Sigmoid colon (tissue), 7 donors: ENCODE measurements around the gene MYO18B. TPM values are rescaled to one million over a fixed set of nuclear protein-coding genes. Genes with fewer than 3 reads are reported as not detected.

Source experiments
- DNase-seq: peaks from one replicate; pipeline ENCODE4 v3.0.0-alpha.2; 2019
- H3K27ac ChIP-seq, 4 donors: fragments of 200-600 bp; sonication (generic); one replicate each; pipeline ENCODE4 v1.5.1; 2016 to 2019; ENCODE audit warnings: mild to moderate bottlenecking in 1 of 4
- H3K27me3 ChIP-seq, 3 donors: fragments of 200-600 bp; sonication (generic); one replicate each; pipeline ENCODE4 v1.5.1; 2019; ENCODE audit warnings: mild to moderate bottlenecking in 1 of 3
- H3K36me3 ChIP-seq, 4 donors: fragments of 200-600 bp; sonication (generic); one replicate each; pipeline ENCODE4 v1.5.1; 2016 to 2019
- H3K4me1 ChIP-seq, 4 donors: fragments of 200-600 bp; sonication (generic); one replicate each; pipeline ENCODE4 v1.5.1; 2017 to 2019
- H3K4me3 ChIP-seq, 4 donors: fragments of 200-600 bp; sonication (generic); one replicate each; pipeline ENCODE4 v1.5.1; 2017 to 2019; ENCODE audit warnings: mild to moderate bottlenecking in 2 of 4, moderate library complexity in 1 of 4
- H3K9me3 ChIP-seq, 4 donors: fragments of 200-600 bp in 3 of 4; sonication (generic) in 3 of 4; one replicate each; pipeline versions ENCODE4 v1.5.1 to v1.6.1; 2013 to 2019
- CTCF ChIP-seq, 4 experiments: fragments of 450-650 bp in 3 of 4; fragments of 200-600 bp in 1 of 4; IDR thresholded peaks; one replicate each; pipeline ENCODE4 v1.5.1; 2016 to 2019; ENCODE audit warnings: antibody characterized with exemption in 4 of 4, mild to moderate bottlenecking in 3 of 4, moderate library complexity in 2 of 4
- EP300 ChIP-seq, 4 donors: sonication (generic); formaldehyde crosslinking; IDR thresholded peaks; one replicate each; pipeline ENCODE4 v1.6.1; 2017; ENCODE audit warnings: antibody characterized with exemption in 4 of 4
- POLR2A ChIP-seq, 2 donors: fragments of 450-650 bp; IDR thresholded peaks; one replicate each; pipeline ENCODE4 v1.6.1; 2016; ENCODE audit warnings: antibody characterized with exemption in 2 of 2, mild to moderate bottlenecking in 2 of 2, moderate library complexity in 2 of 2
- POLR2AphosphoS5 ChIP-seq, 4 donors: sonication (generic); formaldehyde crosslinking; IDR thresholded peaks; one replicate each; pipeline ENCODE4 v1.6.1; 2017; ENCODE audit warnings: antibody characterized with exemption in 4 of 4
- WGBS, 2 donors: extraction: QIAGEN DNeasy Blood & Tissue Kit; methylation state at CpG; one replicate each; pipeline ENCODE4 v1.1.7; 2013; 5-methylcytosine and 5-hydroxymethylcytosine counted together
- intact Hi-C: fragments of 100-400 bp; cut with DNase I; formaldehyde crosslinking; loops from one replicate; pipeline ENCODE4 v1.15.1; 2023
- polyA plus RNA-seq, 3 donors: library from polyadenylated mRNA; stranded (reverse); fragments of 200-250 nt; gene quantifications; one replicate each; pipeline ENCODE4 v1.2.3, GENCODE V29; 2013
- total RNA-seq, 4 donors: library from RNA; depleted of rRNA; stranded (reverse); fragments of >200 nt; gene quantifications; one replicate each; pipeline ENCODE4 v1.1.0, GENCODE V29; 2016
- donor health status: healthy with polysubstance abuse.
- donor health status: Bipolar disorder and iron deficiency.
- donor health status: healthy.

MYO18B gene
- total and polyA plus RNA-seq, 7 donors, result under 0.01 to 0.60 (median 0.30) TPM; not detected in 3

GRCh38 chr22:25752615-25753214 is 10.7 kb downstream of the MYO18B start:
- no peak for DNase-seq
- H3K27ac ChIP-seq, result no peak overlapping the region
- TF ChIP-seq EP300 (IDR thresholded peaks at IDR 0.05), result no peak
- no peak for TF ChIP-seq POLR2A (IDR thresholded peaks at IDR 0.05)
- TF ChIP-seq CTCF (IDR thresholded peaks at IDR 0.05), result no peak
- no peak for TF ChIP-seq POLR2AphosphoS5 (IDR thresholded peaks at IDR 0.05)
- H3K27me3 ChIP-seq, result no peaks in the 10 kb centered on the region
- H3K9me3 ChIP-seq, result no peaks in the 10 kb centered on the region
- peaks cover 0 to 5% (median 0%) of the 10 kb centered on the region in 4 donors for H3K4me1 ChIP-seq
- peak overlapping the region in 1 of 4 donors; percentile 24 for H3K4me3 ChIP-seq
- intact Hi-C loops, result no loop called here
- 89 to 93% methylated on average over 48 of the region's 48 CpGs for whole genome bisulfite sequencing, 2 donors
- H3K36me3 ChIP-seq, result no peaks in the 10 kb centered on the region

- H3K36me3 ChIP-seq, result no peaks in the 10 kb centered on the region
- intact Hi-C loops, result no loop called here
- H3K4me3 ChIP-seq, result no peak overlapping the region
- WGBS, 2 donors, result 91 to 95% methylated on average over 14 of the region's 14 CpGs
- no peak for TF ChIP-seq POLR2A (IDR thresholded peaks at IDR 0.05)
- no peak for TF ChIP-seq EP300 (IDR thresholded peaks at IDR 0.05)
- no peak for DNase-seq
- H3K4me1 ChIP-seq, result peaks cover 0 to 5% (median 0%) of the 10 kb centered on the region in 4 donors
- no peak overlapping the region for H3K27ac ChIP-seq
- no peaks in the 10 kb centered on the region for H3K9me3 ChIP-seq
- H3K27me3 ChIP-seq, result no peaks in the 10 kb centered on the region
Observed at GRCh38 chr22:25753252-25753651, 11.3 kb downstream of the MYO18B start.

GRCh38 chr22:25754527-25755202 is 12.7 kb downstream of the MYO18B start:
- H3K4me3 ChIP-seq, result peak overlapping the region in 3 of 4 donors; percentile 1 to 23 (median 17)
- TF ChIP-seq CTCF (IDR thresholded peaks at IDR 0.05) (no peak), POLR2AphosphoS5 (IDR thresholded peaks at IDR 0.05) (peak in 3 of 4 donors; percentile 29 to 62 (median 52)), EP300 (IDR thresholded peaks at IDR 0.05) (peak in 1 of 4 donors; percentile 10), POLR2A (IDR thresholded peaks at IDR 0.05) (no peak)
- no peaks in the 10 kb centered on the region for H3K27me3 ChIP-seq
- no peaks in the 10 kb centered on the region for H3K36me3 ChIP-seq
- H3K4me1 ChIP-seq, result peaks cover 0 to 5% (median 0%) of the 10 kb centered on the region in 4 donors
- peak overlapping the region; percentile 47 to 79 (median 77) for H3K27ac ChIP-seq
- intact Hi-C loops, result no loop called here
- DNase-seq, result peak; percentile 91
- no peaks in the 10 kb centered on the region for H3K9me3 ChIP-seq
- WGBS, 2 donors, result 80 to 85% methylated on average over 24 of the region's 24 CpGs

GRCh38 chr22:25757686-25758085 is 15.7 kb downstream of the MYO18B start:
- intact Hi-C loops, result no loop called here
- H3K4me1 ChIP-seq, result peaks cover 0 to 5% (median 0%) of the 10 kb centered on the region in 4 donors
- no peaks in the 10 kb centered on the region for H3K36me3 ChIP-seq
- H3K9me3 ChIP-seq, result no peaks in the 10 kb centered on the region
- WGBS, 2 donors, result 79% methylated on average over 3 of the region's 3 CpGs
- no peak overlapping the region for H3K4me3 ChIP-seq
- TF ChIP-seq EP300 (IDR thresholded peaks at IDR 0.05) (no peak), POLR2AphosphoS5 (IDR thresholded peaks at IDR 0.05) (no peak), CTCF (IDR thresholded peaks at IDR 0.05) (no peak)
- H3K27me3 ChIP-seq, result no peaks in the 10 kb centered on the region
- DNase-seq, result no peak
- H3K27ac ChIP-seq, result no peak overlapping the region

- Histone ChIP-seq H3K27ac (no peak overlapping the region), H3K4me1 (peaks cover 0 to 5% (median 0%) of the 10 kb centered on the region in 4 donors), H3K36me3 (no peaks in the 10 kb centered on the region), H3K4me3 (no peak overlapping the region), H3K27me3 (no peaks in the 10 kb centered on the region), H3K9me3 (no peaks in the 10 kb centered on the region)
- DNase-seq, result no peak
- intact Hi-C loops, result no loop called here
- WGBS, 2 donors, result 93 to 95% methylated on average over 8 of the region's 8 CpGs
- no peak for TF ChIP-seq POLR2A (IDR thresholded peaks at IDR 0.05)
Observed at GRCh38 chr22:25758316-25758715, 16.3 kb downstream of the MYO18B start.
